Fibroblast of the aortic adventitia (primary cell): ENCODE results near the gene SUPT20HL2. TPM values are rescaled to one million over a fixed set of nuclear protein-coding genes. Genes with fewer than 3 reads are reported as not detected.

Experiments
- DNase-seq: peaks from one replicate; pipeline ENCODE4 v3.0.0-alpha.2; 2010; ENCODE audit warnings: low read depth
- H3K4me3 ChIP-seq: 2 replicates; pipeline ENCODE4 v1.5.1; 2011; ENCODE audit warnings: low read depth, mild to moderate bottlenecking, control low read depth, low read length, moderate library complexity
- total RNA-seq: library from RNA; depleted of rRNA; stranded (reverse); fragments of >200 nt; gene quantifications from 2 replicates; pipeline ENCODE4 v1.2.3, GENCODE V29; 2012; ENCODE audit warnings: low replicate concordance
- TF ChIP-seq, protein P1 (sequence below): IDR thresholded peaks from 2 replicates; pipeline ENCODE4 v1.5.1; 2011; ENCODE audit warnings: mild to moderate bottlenecking, low read length, control low read depth, inconsistent platforms; ENCODE audit not compliant: insufficient read depth

Gene SUPT20HL2
- total RNA-seq, 1 donor = not detected

DNA sequence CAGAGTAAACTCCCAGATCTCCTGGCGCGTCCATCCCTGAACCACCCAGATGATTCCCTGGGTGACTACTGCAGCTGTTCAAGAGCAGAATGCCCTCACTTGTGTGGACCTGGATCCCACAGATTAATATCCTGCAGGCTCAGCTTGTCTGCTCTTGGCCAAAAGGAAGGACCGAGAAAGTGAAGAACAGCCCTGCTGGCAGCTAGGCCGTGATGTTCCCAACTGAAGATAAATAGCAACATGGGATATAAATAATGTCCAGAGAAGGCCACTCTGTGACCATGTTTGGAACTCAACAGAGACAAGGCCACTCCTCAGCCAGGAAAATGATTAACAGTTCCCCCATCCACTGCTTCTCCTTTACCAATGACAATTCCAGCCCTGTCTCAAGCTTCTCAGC, 21.5 kb downstream of the SUPT20HL2 start:
- TF ChIP-seq, protein P1, sequence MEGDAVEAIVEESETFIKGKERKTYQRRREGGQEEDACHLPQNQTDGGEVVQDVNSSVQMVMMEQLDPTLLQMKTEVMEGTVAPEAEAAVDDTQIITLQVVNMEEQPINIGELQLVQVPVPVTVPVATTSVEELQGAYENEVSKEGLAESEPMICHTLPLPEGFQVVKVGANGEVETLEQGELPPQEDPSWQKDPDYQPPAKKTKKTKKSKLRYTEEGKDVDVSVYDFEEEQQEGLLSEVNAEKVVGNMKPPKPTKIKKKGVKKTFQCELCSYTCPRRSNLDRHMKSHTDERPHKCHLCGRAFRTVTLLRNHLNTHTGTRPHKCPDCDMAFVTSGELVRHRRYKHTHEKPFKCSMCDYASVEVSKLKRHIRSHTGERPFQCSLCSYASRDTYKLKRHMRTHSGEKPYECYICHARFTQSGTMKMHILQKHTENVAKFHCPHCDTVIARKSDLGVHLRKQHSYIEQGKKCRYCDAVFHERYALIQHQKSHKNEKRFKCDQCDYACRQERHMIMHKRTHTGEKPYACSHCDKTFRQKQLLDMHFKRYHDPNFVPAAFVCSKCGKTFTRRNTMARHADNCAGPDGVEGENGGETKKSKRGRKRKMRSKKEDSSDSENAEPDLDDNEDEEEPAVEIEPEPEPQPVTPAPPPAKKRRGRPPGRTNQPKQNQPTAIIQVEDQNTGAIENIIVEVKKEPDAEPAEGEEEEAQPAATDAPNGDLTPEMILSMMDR = no peak
- no peak for DNase-seq
- no peak overlapping the region for H3K4me3 ChIP-seq

DNA sequence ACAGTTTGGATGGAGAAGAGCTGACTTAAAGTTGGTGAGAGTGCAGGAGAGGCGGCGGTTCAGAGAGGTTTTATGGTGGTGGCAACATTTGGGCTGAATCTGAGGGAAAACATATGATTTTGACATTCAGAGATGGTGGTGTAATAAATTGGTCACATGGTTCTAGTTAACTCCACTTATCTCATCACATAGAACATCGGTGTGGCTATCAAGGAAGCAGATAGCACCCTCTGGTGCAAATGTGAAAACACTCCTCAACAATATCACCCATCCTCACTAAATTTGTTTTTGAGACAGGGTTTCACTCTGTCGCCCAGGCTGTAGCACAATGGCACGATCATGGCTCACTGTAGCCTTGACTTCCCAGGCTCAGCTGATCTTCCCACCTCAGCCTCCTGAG, 28.8 kb downstream of the SUPT20HL2 start:
- no peak overlapping the region for H3K4me3 ChIP-seq
- TF ChIP-seq, protein P1 = no peak
- DNase-seq = no peak

DNA sequence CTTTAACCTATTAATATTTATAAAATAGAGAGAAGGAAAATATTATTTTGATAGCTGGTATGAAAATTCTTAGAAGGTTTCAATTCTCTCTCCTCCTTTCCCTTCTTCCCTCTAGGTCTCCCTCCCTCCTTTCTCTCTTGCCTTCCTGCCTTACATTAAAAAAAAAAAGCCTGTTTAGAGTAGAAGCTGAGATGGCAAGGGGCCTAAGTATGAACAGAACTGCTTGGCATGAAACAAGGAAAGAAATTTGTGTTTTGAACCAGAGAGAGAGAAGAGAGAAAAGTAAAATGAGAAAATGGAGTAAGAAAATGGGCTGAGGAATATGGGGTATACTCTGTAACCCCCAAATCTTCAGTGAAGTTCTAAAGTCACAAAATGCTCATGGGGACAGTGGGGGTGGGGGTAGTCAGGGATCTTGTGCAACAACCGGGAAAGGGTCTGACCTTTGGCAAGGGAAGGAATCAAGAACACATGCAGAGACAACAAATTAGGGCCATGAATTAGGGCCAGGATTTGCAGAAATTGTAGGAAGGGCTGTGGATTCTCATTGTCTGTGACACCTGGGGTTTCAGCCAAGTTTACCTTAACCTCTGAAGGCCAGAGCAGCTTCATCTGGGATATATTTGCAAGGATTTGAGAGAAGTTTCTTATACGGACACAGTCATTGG, 30.6 kb downstream of the SUPT20HL2 start:
- TF ChIP-seq, protein P1 = no peak
- peak; percentile 46 for DNase-seq
- no peak overlapping the region for H3K4me3 ChIP-seq

DNA sequence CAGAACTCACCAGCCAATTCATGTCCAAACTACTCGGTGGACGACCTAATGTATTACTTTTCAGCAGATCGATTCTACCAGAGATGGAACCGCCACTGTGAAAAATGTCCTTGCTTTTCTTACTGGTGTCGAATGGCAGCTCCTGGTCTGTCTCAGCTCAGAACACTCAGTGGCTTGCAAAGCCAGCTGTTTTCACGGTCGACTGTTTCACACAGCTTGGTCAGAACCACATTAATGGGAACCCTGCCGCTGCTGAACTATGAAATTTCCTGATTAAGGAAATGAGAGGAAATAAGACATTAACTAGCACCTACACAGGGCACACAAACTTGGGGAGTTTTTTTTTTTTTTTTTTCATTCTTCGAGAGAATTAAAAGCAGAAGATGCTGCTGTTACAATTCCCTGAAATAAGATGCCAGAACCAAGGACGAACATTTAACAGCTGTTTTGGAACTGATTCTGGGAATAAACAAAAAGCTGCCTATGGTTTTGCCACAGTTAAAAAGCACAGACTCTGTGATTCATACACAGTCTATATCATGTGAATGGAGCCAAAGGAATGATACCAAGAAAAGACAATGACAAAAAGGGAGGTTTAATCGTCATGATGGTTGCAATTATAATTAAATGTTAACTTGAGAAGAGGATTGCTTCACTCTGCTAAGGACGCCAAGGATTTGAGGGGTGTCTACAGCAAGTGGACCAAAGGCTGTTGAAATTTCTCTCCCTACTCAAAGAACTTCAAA, 31.3 kb downstream of the SUPT20HL2 start:
- no peak overlapping the region for H3K4me3 ChIP-seq
- DNase-seq = peak; percentile 76
- TF ChIP-seq, protein P1 = no peak

DNA sequence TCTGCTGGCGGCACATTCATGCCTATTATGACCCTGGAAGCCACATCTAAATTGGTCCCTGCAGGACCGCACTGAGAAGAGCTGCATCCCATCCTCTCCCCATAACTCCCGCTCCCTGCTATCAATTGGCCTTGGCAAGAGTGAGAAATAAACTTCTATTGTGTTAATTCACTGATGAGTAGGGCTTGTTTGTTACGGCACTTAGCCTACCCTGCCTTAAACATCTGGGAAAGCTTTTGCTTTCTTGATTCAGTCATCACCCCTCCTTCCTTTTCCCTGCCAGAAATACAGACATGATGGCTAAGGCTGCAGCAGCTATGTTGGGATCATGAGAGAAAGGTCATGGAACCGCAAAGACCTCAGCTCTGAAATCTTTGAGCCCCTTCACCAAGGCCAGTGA, 36.5 kb downstream of the SUPT20HL2 start:
- H3K4me3 ChIP-seq = no peak overlapping the region
- DNase-seq = peak; percentile 61
- TF ChIP-seq, protein P1 = no peak

DNA sequence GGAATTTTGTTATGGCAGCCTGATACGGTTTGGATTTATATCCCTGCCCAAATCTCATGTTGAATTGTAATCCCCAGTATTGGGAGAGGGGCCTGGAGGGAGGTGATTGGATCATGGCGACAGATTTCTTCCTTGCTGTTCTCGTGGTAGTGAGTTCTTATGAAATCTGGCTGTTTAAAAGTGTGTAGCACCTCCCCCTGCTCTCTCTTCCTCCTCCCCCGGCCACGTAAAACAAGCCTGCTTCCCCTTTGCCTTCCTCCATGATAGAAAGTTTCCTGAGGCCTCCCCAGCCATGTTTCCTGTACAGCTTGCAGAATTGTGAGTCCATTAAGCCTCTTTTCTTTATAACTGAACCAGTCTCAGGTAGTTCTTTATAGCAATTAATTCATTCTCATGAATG, 37.9 kb downstream of the SUPT20HL2 start:
- TF ChIP-seq, protein P1 = no peak
- no peak overlapping the region for H3K4me3 ChIP-seq
- DNase-seq = no peak
